Inferior parietal cortex (tissue), 1 donor: ENCODE data around the gene C6orf47.

ENCODE experiments used
- DNase-seq: peaks from one replicate; pipeline ENCODE4 v3.0.0-alpha.2; 2016; ENCODE audit errors: extremely low spot score

C6orf47 gene

GRCh38 chr6:31636698-31637596 is 23.6 kb downstream of the C6orf47 start:
- no peak for DNase-seq

DNA sequence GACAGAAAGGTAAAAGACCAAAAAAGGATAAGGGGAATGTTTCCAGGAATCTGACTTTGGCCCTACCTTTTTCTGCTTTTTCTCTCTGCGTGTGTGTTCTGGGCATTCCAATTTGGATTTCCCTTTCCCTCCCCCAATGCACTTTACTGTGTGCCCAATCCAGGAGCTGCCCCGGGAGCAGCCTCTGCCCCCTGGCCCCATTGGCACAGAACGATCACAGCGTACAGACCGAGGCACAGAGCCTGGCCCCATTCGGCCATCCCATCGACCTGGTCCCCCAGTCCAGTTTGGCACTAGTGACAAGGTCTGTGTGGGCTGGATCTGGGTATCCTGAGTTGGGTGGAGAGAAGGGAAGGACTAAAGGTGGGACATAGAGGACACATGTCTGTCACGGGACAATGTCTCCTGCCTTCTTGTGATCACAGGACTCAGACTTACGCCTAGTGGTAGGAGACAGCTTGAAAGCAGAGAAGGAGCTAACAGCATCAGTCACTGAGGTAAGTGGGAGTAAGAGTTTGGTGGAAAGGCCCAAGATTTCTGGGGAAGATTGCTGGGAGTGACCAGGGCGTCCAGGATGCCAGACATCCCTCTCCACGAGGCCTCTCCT is 25.5 kb downstream of the C6orf47 start:
- DNase-seq = no peak

GRCh38 chr6:31634131-31634530 is 26.4 kb downstream of the C6orf47 start:
- DNase-seq = no peak

DNA sequence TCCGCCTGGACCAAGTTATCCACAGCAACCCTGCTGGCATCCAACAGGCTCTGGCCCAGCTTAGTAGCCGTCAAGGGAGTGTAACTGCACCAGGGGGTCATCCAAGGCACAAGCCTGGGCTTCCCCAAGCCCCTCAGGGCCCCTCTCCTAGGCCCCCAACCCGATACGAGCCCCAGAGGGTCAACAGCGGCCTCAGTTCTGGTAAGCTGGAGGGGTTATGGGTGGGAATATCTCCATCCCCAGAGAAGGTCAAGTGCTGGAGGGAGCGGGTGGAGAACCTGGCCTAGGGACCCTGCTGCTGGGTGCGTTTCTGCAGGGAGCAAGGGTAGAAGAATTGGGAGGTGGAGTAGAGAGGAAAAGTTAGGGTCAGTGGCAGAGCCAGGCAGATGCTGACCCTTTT is 27.1 kb downstream of the C6orf47 start:
- DNase-seq = no peak

DNA sequence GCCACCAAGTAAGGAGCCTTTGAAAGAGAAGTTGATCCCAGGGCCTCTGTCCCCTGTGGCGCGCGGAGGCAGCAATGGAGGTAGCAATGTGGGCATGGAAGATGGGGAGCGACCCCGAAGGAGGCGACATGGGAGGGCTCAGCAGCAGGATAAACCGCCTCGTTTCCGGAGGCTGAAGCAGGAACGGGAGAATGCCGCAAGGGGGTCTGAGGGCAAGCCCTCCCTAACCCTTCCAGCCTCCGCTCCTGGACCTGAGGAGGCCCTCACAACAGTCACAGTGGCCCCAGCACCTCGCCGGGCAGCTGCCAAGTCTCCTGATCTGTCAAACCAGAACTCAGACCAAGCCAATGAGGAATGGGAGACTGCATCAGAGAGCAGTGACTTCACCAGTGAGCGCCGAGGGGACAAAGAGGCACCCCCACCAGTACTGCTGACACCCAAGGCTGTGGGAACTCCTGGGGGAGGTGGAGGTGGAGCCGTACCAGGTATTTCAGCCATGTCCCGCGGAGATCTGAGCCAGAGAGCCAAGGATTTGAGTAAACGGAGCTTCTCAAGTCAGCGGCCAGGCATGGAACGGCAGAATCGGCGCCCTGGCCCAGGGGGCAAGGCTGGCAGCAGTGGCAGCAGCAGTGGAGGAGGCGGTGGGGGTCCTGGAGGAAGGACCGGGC is 28.2 kb downstream of the C6orf47 start:
- no peak for DNase-seq

DNA sequence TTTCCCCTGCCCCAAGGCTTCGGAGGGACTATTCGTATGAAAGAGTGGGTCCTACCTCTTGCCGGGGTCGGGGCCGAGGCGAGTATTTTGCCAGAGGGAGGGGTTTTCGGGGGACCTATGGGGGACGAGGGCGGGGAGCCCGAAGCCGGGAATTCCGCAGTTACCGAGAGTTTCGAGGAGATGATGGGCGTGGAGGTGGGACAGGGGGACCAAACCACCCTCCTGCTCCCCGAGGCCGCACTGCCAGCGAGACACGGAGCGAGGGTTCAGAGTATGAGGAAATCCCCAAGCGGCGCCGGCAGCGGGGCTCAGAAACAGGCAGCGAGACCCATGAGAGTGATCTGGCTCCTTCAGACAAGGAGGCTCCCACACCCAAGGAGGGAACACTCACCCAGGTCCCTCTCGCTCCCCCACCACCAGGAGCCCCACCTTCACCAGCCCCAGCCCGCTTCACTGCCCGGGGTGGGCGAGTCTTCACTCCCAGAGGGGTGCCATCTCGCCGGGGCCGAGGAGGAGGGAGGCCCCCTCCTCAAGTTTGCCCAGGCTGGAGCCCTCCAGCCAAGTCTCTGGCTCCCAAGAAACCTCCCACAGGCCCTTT is 28.8 kb downstream of the C6orf47 start:
- no peak for DNase-seq

GRCh38 chr6:31631209-31631608 is 29.4 kb downstream of the C6orf47 start:
- DNase-seq = no peak

GRCh38 chr6:31630177-31630934 is 30.2 kb downstream of the C6orf47 start:
- DNase-seq = no peak

DNA sequence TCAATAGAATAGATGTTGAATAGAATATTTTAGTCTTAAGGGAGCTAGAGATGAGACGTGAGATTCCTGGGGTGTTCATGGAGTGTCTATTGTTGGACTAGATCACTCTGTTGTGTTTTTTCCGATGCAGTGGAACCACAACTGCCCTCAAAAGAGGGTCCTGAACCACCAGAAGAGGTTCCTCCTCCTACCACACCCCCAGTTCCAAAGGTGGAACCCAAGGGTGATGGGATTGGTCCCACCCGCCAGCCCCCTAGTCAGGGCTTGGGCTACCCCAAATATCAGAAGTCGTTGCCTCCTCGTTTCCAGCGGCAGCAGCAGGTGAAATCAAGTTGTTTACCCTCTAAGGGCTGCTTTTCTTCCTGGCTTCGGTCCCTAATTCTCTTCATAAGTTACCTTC is 31.6 kb downstream of the C6orf47 start:
- DNase-seq = no peak

DNA sequence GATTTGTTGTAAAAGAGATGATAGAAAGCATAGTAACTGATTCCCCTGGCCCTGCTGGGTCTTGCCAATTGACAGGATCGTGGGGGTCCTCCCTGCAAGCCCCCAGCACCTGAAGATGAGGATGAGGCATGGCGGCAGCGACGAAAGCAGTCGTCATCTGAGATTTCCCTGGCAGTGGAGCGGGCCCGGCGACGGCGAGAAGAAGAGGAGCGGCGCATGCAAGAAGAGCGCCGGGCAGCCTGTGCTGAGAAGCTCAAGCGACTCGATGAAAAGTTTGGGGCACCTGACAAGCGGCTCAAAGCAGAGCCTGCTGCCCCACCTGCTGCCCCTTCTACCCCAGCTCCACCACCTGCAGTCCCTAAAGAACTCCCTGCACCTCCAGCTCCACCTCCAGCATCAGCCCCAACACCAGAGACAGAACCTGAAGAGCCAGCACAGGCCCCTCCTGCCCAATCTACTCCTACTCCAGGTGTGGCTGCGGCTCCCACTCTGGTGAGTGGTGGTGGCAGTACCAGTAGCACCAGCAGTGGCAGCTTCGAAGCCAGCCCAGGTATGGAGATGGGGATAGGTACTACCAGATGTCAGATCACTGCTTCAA is 32.8 kb downstream of the C6orf47 start:
- DNase-seq = no peak

GRCh38 chr6:31626952-31627351 is 33.6 kb downstream of the C6orf47 start:
- no peak for DNase-seq

DNA sequence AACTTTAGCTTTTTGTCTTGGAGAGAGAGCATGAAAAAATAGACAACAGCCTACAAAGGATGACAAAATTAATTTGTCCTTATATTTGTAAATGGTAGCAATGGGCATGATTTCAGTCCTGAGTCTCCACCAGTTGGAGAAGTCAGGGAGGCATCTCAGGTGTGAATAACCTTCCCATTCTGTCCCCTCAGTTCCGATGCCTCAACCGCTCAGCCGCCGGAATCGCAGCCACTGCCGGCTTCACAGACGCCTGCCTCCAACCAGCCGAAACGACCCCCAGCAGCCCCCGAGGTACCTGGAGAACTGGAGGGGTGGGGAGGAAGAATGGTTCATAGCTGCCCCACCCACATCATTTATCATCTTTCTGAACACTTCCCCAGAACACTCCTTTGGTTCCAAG is 36.5 kb downstream of the C6orf47 start:
- no peak for DNase-seq

GRCh38 chr6:31622684-31623091 is 37.9 kb downstream of the C6orf47 start:
- no peak for DNase-seq

DNA sequence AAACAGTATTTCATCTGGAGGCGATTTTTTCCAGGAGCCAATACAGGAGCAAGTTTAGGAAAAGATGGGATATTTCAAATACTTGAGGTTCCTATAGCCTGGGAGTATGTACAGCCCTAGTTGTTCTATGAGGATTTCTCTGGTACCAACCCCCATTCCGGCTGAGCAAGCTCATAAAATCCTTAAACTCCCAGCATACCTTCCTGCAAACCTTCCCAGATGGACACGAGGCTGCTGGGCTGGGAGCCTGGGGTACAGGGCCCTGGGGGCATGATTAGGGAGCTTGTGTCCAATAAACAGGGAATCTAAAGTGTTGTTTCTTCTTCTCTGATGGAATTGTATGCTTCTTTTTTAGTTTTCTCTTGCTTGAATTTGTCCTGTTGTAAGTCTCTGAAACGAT is 38.6 kb downstream of the C6orf47 start:
- no peak for DNase-seq

GRCh38 chr6:31621320-31621939 is 39.1 kb downstream of the C6orf47 start:
- DNase-seq = peak; percentile 12

GRCh38 chr6:31620586-31621319 is 39.8 kb downstream of the C6orf47 start, which contains the start of gene PRRC2A:
Gene PRRC2A, plus strand, starts transcription at chr6:31620715. Its CDS starts 2,075 bp downstream, at chr6:31622790.
- DNase-seq = peak; percentile 50

DNA sequence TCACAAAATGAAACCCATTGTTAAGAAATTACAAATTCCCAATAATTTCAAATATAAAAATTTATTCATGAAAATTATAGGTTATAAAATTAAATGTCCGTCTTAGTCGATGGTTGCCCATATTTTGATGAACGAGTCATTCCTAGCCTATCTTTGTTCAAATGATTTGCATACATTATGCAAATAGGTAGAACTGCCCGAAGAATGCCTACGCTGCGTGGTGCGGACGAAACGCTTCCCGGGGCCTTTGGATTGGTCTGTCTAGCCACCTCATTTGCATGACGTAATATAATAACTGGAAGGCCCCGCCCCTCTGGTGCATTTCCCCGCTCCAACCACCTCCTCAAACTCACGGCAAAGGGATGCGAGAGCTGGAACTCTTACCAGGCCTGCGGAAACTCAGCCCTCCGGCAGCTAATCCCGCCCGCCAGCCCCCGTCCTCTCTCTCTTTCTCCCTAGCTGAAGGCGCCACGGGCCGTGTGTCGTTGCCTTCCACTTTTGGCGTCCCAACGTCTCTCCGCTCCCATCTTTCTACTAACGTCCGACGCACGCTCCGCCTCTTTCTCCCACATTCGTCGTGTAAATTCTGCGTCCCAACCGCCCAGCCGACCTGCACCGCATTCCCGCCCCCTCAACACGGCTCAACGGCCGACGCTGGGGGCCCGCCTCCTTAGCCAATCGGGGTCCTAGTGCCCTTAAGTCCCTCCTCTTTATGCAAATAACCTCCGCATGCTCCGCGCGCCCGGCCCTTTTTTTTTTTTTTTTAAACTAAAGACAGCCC is 40.6 kb downstream of the C6orf47 start:
- peak; percentile 97 for DNase-seq

GRCh38 chr6:31617010-31617409 is 43.6 kb downstream of the C6orf47 start:
- DNase-seq = no peak

- DNase-seq = no peak
Measured at GRCh38 chr6:31615748-31616147, 44.8 kb downstream of the C6orf47 start.
